ENCODE measurements around the gene TUT7.
"Not testable (repeated sequence)": the region's sequence is repeated elsewhere in the genome, so short reads cannot be mapped to it uniquely, and the experiment has no call there.

TUT7 gene

GRCh38 chr9:86354011-86354817, at the start of gene TUT7:
TUT7 (minus strand) TSS chr9:86354410; CDS start chr9:86353199, 1,211 bp downstream.
- peak; percentile 88 to 99 (median 98) for DNase-seq

GRCh38 chr9:86402591-86402990, 48.4 kb upstream of the TUT7 start:
- no peak for DNase-seq

- no peak for DNase-seq
These were observed 42.2 kb upstream of the TUT7 start for GRCh38 chr9:86396412-86396811.

- not testable (repeated sequence) for DNase-seq
These were observed 36.0 kb upstream of the TUT7 start for GRCh38 chr9:86390184-86390583.

- DNase-seq = no peak
These were observed 35.4 kb upstream of the TUT7 start for GRCh38 chr9:86389628-86390027.

GRCh38 chr9:86387376-86387775, 33.2 kb upstream of the TUT7 start:
- no peak for DNase-seq

GRCh38 chr9:86383000-86383399, 28.8 kb upstream of the TUT7 start:
- DNase-seq = not testable (repeated sequence)

GRCh38 chr9:86376016-86376415, 21.8 kb upstream of the TUT7 start:
- no peak for DNase-seq

- no peak for DNase-seq
These were observed 15.6 kb upstream of the TUT7 start for GRCh38 chr9:86369810-86370209.

GRCh38 chr9:86368871-86369521, 14.8 kb upstream of the TUT7 start:
- DNase-seq = no peak

GRCh38 chr9:86361176-86361575, 7.0 kb upstream of the TUT7 start:
- no peak for DNase-seq

GRCh38 chr9:86359151-86359879, 5.1 kb upstream of the TUT7 start:
- no peak for DNase-seq

- DNase-seq = no peak
These were observed 3.0 kb upstream of the TUT7 start for GRCh38 chr9:86356871-86357866.

GRCh38 chr9:86355814-86356213, 1.6 kb upstream of the TUT7 start:
- DNase-seq = no peak

GRCh38 chr9:86354818-86355309, 654 bp upstream of the TUT7 start:
- no peak for DNase-seq

GRCh38 chr9:86353655-86354010, 577 bp downstream of the TUT7 start:
- DNase-seq = peak in 2 of 3 experiments; percentile 85 to 86

- DNase-seq = no peak
These were observed 1.7 kb downstream of the TUT7 start for GRCh38 chr9:86352440-86353077.

GRCh38 chr9:86351880-86352279, 2.3 kb downstream of the TUT7 start:
- no peak for DNase-seq

GRCh38 chr9:86350006-86350760, 4.0 kb downstream of the TUT7 start:
- DNase-seq = no peak

GRCh38 chr9:86349271-86349670, 4.9 kb downstream of the TUT7 start:
- DNase-seq = no peak

GRCh38 chr9:86347991-86348390, 6.2 kb downstream of the TUT7 start:
- DNase-seq = no peak
